Cardiac muscle cell (in vitro differentiated cells and primary cell): ENCODE data around the gene LRWD1. TPM values are rescaled to one million over a fixed set of nuclear protein-coding genes. Genes with fewer than 3 reads are reported as not detected.

Experiments used
- DNase-seq, 2 donors: peaks; one replicate each; pipeline versions ENCODE4 v3.0.0 to v3.0.0-alpha.2; 2010 to 2017; ENCODE audit warnings: low read depth in 1 of 2, low spot score in 1 of 2
- H3K27ac ChIP-seq: fragments of 200-600 bp; sonication (generic); 2 replicates; pipeline ENCODE4 v1.5.1; 2016
- H3K27me3 ChIP-seq: fragments of 200-600 bp; sonication (generic); 2 replicates; pipeline ENCODE4 v1.6.0; 2016; ENCODE audit warnings: control low read depth
- H3K36me3 ChIP-seq: fragments of 200-600 bp; sonication (generic); 2 replicates; pipeline ENCODE4 v1.5.1; 2016; ENCODE audit warnings: control low read depth
- H3K4me1 ChIP-seq: fragments of 200-600 bp; sonication (generic); 2 replicates; pipeline ENCODE4 v1.8.1; 2017; ENCODE audit warnings: low read depth, mild to moderate bottlenecking, mixed run types
- H3K4me3 ChIP-seq: fragments of 200-600 bp; sonication (generic); 2 replicates; pipeline ENCODE4 v1.5.1; 2016; ENCODE audit warnings: mild to moderate bottlenecking
- H3K9me3 ChIP-seq: fragments of 200-600 bp; sonication (generic); 2 replicates; pipeline ENCODE4 v1.5.1; 2017; ENCODE audit warnings: low read depth, mild to moderate bottlenecking, control low read depth
- polyA plus RNA-seq: library from polyadenylated mRNA; unstranded; fragments of >200 nt; fragmentation: Nextera tagmentation; extraction: Ambion mirVana; gene quantifications from 2 replicates; pipeline ENCODE4 v1.2.1, GENCODE V29; 2016
- total RNA-seq: library from RNA; depleted of rRNA; stranded (reverse); fragments of >200 nt; gene quantifications from 2 replicates; pipeline ENCODE4 v1.2.3, GENCODE V29; 2016
- TF ChIP-seq, protein P1 (sequence below): IDR thresholded peaks from 2 replicates; pipeline ENCODE4 v1.5.1; 2012; ENCODE audit warnings: low read depth, mild to moderate bottlenecking, low read length

The LRWD1 gene
- total and polyA plus RNA-seq, 2 experiments from 2014 or later: 26.8 to 34.9 TPM

DNA sequence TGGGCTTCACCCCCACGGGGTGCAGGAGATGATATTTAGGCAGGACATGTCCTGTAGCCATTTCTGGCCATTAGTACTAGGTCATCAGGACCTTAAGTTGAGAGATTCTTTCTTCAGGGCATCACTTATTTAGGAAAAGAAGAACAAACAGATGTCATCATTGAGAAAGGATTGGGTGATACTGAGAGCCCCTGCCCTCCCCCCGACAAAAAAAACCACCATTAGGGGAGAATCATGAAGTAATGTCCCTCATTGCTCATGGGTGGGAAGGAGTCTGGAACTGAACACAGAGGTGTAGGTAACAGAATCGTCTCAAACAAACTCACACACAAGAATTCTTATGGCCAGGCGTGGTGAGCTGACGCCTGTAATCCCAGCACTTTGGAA, 37.8 kb upstream of the LRWD1 start:
- Histone ChIP-seq H3K27me3 (no peaks in the 10 kb centered on the region), H3K4me1 (no peaks in the 10 kb centered on the region), H3K4me3 (no peak overlapping the region), H3K9me3 (no peaks in the 10 kb centered on the region), H3K27ac (no peak overlapping the region), H3K36me3 (peaks cover 14% of the 10 kb centered on the region)
- no peak for DNase-seq
- TF ChIP-seq, protein P1, sequence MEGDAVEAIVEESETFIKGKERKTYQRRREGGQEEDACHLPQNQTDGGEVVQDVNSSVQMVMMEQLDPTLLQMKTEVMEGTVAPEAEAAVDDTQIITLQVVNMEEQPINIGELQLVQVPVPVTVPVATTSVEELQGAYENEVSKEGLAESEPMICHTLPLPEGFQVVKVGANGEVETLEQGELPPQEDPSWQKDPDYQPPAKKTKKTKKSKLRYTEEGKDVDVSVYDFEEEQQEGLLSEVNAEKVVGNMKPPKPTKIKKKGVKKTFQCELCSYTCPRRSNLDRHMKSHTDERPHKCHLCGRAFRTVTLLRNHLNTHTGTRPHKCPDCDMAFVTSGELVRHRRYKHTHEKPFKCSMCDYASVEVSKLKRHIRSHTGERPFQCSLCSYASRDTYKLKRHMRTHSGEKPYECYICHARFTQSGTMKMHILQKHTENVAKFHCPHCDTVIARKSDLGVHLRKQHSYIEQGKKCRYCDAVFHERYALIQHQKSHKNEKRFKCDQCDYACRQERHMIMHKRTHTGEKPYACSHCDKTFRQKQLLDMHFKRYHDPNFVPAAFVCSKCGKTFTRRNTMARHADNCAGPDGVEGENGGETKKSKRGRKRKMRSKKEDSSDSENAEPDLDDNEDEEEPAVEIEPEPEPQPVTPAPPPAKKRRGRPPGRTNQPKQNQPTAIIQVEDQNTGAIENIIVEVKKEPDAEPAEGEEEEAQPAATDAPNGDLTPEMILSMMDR: no peak

DNA sequence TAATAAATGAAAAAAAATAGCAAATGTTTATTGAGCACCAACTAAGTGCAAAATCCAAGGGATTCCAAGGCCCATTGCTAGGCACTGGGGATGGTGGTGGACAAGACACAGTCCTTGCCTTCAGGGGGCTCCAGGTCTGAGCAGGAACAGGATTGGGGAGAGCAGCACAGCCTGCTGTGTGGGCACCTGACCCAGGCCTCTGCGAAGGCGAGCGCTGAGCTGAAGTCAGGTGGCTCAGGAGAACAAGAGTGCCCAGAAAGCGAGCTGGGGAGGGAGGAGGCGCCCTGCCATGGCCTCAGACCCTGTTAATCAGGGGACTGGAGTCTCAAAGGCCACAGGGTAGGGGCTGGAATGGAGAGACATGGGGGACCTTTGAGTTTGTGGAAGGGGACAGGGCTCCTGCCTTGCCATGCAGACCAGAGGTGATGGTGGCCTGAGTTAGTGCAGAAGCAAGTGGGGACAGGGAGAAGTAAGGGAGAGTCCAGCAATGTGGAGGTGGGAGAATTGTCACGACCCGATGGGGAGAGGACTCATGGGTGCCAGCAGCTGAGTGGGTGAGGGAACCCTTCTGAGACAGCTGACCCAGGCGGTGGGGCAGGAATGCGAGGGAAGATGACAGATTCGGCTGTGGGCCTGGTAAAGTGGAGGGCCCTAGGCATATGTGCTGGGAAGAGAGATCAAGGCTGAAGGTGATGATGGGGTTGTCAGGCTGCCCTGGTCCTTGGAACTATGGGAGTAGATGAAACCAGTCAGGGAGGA, 35.5 kb upstream of the LRWD1 start:
- DNase-seq: no peak
- Histone ChIP-seq H3K27me3 (no peaks in the 10 kb centered on the region), H3K36me3 (peaks cover 9% of the 10 kb centered on the region), H3K4me1 (peaks cover 4% of the 10 kb centered on the region), H3K4me3 (no peak overlapping the region), H3K9me3 (no peaks in the 10 kb centered on the region), H3K27ac (peak overlapping the region; percentile 28)
- TF ChIP-seq, protein P1: no peak

DNA sequence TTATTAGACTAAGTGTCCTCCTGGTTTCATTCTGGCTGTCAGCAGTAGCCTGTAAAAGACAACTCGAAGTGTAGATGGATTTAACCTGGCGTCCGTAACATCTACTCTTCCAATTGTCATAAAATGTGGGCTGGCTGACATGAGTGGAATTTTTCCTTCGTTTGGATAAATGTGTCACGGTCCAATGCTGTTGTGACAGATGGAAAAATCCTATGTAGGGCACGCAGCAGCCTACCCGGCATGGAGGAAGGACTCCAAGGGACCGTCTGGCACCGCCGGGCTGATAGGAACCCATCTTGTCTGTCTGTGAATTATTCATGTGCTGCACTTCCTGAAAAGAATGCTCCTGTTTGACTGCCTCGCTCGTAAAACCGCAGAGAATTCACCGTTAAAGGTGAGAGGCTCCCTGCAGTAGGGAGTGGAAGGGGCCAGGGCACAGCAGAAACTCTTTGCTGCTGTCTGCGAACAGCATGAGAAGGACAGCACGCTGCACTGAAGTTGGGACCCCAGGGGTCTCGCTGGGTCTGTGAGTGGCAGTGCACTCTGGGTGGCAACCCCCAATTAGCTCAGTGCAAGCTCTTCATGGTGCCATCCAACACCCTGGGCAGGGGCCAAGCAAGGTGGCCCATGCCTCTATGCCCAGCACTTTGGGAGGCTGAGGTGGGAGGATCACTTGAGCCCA, 33.0 kb upstream of the LRWD1 start:
- Histone ChIP-seq H3K27me3 (no peaks in the 10 kb centered on the region), H3K36me3 (no peaks in the 10 kb centered on the region), H3K27ac (peak overlapping the region; percentile 62), H3K4me3 (no peak overlapping the region), H3K9me3 (no peaks in the 10 kb centered on the region), H3K4me1 (peaks cover 4% of the 10 kb centered on the region)
- peak in 1 of 2 donors; percentile 19 for DNase-seq
- TF ChIP-seq, protein P1: no peak

DNA sequence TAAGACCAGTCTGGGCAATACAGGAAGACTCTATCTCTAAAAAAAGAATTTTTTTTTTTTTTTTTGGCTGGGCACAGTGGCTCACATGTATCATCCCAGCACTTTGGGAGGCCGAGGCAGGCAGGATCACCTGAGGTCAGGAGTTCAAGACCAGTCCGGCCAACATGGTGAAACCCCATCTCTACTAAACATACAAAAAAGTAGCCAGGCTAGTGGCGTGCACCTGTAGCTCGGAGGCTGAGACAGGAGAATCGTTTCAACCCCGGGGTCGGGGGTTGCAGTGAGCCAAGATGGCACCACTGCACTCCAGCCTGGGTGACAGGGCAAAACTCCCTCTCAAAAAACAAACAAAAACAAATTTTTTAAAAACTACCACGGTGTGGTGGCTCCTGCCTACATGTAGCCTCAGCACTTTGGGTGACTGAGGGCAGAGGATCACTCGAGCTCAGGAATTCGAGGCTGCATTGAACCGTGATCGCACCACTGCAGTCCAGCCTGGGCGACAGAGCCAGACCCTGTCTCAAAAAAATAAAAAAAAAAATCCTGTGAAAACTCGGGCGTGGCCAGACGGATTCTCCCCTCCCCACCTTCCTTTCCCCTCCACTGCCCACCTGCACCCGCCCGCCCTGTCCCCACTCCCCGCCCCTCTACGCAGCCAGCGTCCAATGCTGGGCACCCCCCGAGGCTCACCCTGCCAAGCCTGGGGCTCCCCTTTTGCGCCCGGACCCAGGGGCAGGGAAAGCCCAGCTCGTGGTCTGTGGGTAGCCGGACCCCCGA, 32.2 kb upstream of the LRWD1 start:
- peaks cover 4% of the 10 kb centered on the region for H3K4me1 ChIP-seq
- H3K9me3 ChIP-seq: no peaks in the 10 kb centered on the region
- no peaks in the 10 kb centered on the region for H3K27me3 ChIP-seq
- TF ChIP-seq, protein P1: no peak
- no peak overlapping the region for H3K27ac ChIP-seq
- peak overlapping the region; percentile 87 for H3K4me3 ChIP-seq
- DNase-seq: peak in 1 of 2 donors; percentile 20
- no peaks in the 10 kb centered on the region for H3K36me3 ChIP-seq

DNA sequence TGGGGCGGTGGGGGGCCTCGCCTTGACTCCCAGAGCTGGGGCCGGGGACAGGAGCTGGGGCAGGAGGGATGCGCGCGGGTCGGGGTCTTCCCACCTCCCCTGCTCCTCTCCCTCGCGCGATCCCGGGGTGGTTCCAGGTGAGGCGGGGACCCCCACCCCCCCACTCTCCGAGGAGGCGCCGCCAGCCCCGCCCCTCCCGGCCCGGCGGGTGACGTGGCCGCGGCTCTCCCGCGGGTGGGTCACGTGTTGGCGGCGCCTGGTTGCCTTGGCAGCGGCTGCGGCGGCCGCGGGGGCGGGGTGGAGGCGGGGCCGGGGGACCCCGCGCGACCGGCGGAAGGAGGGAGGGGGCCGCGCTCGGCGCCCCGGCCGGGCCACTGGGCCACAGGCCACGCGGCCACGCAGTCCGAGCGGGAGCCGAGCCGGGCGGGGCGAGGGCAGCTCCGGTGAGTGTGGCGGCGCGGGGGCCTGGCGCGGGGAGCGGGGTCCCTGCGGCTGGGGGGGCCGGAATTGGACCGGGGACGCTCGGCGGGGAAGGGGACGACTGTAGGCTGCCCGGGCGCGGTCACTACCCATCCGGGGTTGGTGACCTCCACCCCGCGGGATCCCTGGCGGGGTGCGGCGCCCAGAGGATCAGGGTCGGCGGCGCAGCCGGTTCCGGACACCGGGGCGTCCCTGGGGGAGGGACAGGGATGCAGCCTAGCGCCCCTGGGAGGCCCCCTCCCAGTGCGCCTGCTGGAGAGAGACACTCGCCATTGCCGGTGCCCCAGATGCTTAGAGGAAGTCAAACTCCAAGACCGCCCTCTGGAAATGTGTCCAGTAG, 31.4 kb upstream of the LRWD1 start, which contains the start of gene ORAI2:
Gene ORAI2 (plus strand): TSS at position 357 of the 820 bp plus-strand sequence. CDS start 5,382 bp downstream, outside the sequence.
- H3K4me3 ChIP-seq: peak within 1 kb of the TSS; percentile 87

More for the DNA sequence above, 31.4 kb upstream of the LRWD1 start, which contains the start of gene ORAI2:
- Histone ChIP-seq H3K27me3 (no peaks in the 10 kb centered on the region), H3K9me3 (no peaks in the 10 kb centered on the region), H3K4me1 (peaks cover 4% of the 10 kb centered on the region), H3K36me3 (no peaks in the 10 kb centered on the region), H3K27ac (no peak within 1 kb of the TSS)
- peak; percentile 77 to 84 for DNase-seq
- TF ChIP-seq, protein P1: no peak
